Measurements from ENCODE around the gene LAMA2. TPM values are rescaled to one million over a fixed set of nuclear protein-coding genes. Genes with fewer than 3 reads are reported as not detected.

LAMA2 gene
- total and polyA plus RNA-seq, 4 donors: 23.9 to 172 (median 78.5) TPM

DNA sequence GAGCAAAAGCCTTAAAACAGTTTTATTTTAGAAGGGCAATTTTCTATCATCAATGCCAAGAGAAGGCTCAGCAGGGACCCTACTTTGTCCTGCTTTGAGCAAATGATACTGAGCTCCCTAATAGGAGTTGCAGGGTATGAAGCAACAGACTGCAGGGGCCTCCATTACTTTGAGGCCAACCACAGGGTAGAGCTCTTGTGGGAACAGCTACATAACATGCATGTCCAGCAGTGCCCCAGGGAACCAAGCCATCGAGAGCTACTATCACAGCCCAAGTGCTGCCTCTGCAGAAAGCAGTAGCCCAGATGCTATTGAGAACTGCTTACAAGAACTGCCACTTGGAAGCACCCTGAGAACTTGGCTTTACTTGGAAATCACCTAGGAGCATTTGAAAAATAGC lies 222.1 kb downstream of the LAMA2 start:
- no peaks in the 10 kb centered on the region for H3K9me3 ChIP-seq (ENCODE audit: control insufficient read depth, insufficient read depth, low read length)
- H3K27ac ChIP-seq (ENCODE audit: low read depth, low read length): no peak overlapping the region
- no peaks in the 10 kb centered on the region for H3K36me3 ChIP-seq (ENCODE audit: control insufficient read depth, insufficient read depth, low read length)
- H3K4me3 ChIP-seq (ENCODE audit: low read depth, low read length): no peak overlapping the region
- WGBS (ENCODE audit: insufficient coverage): 33% methylated on average over 1 of the region's 1 CpG
- no peaks in the 10 kb centered on the region for H3K27me3 ChIP-seq (ENCODE audit: control insufficient read depth, insufficient read depth, low read length)
- DNase-seq (ENCODE audit: low read depth in 4 of 6, low spot score in 6 of 6): peak in 1 of 6 donors; percentile 60
- H3K4me1 ChIP-seq (ENCODE audit: control insufficient read depth, insufficient read depth, low read length): no peaks in the 10 kb centered on the region

DNA sequence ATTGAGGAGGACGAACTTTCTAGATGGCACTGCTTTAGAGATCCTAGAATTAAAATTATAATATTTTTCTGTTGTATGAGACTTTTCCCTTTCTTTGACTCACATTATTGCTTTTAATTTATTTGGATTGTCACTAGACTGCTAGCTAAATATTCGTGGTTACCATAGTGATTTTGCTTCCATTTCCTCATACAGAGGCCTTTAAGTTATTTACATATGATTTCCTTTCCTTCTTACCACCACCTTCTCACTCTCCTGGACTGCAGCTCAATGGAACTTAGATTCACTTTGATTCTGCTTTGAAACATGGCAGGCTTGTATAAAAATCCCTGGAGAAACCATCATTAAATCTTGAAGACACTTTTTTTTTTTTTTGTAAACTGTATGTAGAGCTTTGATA lies 222.9 kb downstream of the LAMA2 start:
- Histone ChIP-seq H3K4me3 (ENCODE audit: low read depth, low read length) (no peak overlapping the region), H3K27ac (ENCODE audit: low read depth, low read length) (no peak overlapping the region), H3K27me3 (ENCODE audit: control insufficient read depth, insufficient read depth, low read length) (no peaks in the 10 kb centered on the region), H3K36me3 (ENCODE audit: control insufficient read depth, insufficient read depth, low read length) (no peaks in the 10 kb centered on the region), H3K9me3 (ENCODE audit: control insufficient read depth, insufficient read depth, low read length) (no peaks in the 10 kb centered on the region), H3K4me1 (ENCODE audit: control insufficient read depth, insufficient read depth, low read length) (no peaks in the 10 kb centered on the region)
- no peak for DNase-seq (ENCODE audit: low read depth in 4 of 6, low spot score in 6 of 6)
- WGBS (ENCODE audit: insufficient coverage): no CpG with 5 or more reads among the region's 2 CpGs

GRCh38 chr6:129108337-129108736 lies 225.4 kb downstream of the LAMA2 start:
- no peak for DNase-seq (ENCODE audit: low read depth in 4 of 6, low spot score in 6 of 6)
- H3K27ac ChIP-seq (ENCODE audit: low read depth, low read length): no peak overlapping the region
- H3K4me1 ChIP-seq (ENCODE audit: control insufficient read depth, insufficient read depth, low read length): no peaks in the 10 kb centered on the region
- H3K9me3 ChIP-seq (ENCODE audit: control insufficient read depth, insufficient read depth, low read length): no peaks in the 10 kb centered on the region
- no peaks in the 10 kb centered on the region for H3K27me3 ChIP-seq (ENCODE audit: control insufficient read depth, insufficient read depth, low read length)
- H3K36me3 ChIP-seq (ENCODE audit: control insufficient read depth, insufficient read depth, low read length): no peaks in the 10 kb centered on the region
- WGBS (ENCODE audit: insufficient coverage): 0% methylated on average over 1 of the region's 1 CpG
- no peak overlapping the region for H3K4me3 ChIP-seq (ENCODE audit: low read depth, low read length)

- Histone ChIP-seq H3K4me3 (ENCODE audit: low read depth, low read length) (no peak overlapping the region), H3K36me3 (ENCODE audit: control insufficient read depth, insufficient read depth, low read length) (no peaks in the 10 kb centered on the region), H3K9me3 (ENCODE audit: control insufficient read depth, insufficient read depth, low read length) (no peaks in the 10 kb centered on the region), H3K4me1 (ENCODE audit: control insufficient read depth, insufficient read depth, low read length) (no peaks in the 10 kb centered on the region), H3K27ac (ENCODE audit: low read depth, low read length) (no peak overlapping the region), H3K27me3 (ENCODE audit: control insufficient read depth, insufficient read depth, low read length) (no peaks in the 10 kb centered on the region)
- no peak for DNase-seq (ENCODE audit: low read depth in 4 of 6, low spot score in 6 of 6)
- no CpG with 5 or more reads among the region's 1 CpG for WGBS (ENCODE audit: insufficient coverage)
Measured at GRCh38 chr6:129110690-129111343, 227.9 kb downstream of the LAMA2 start.

GRCh38 chr6:129111346-129111745 lies 228.4 kb downstream of the LAMA2 start:
- Histone ChIP-seq H3K36me3 (ENCODE audit: control insufficient read depth, insufficient read depth, low read length) (no peaks in the 10 kb centered on the region), H3K9me3 (ENCODE audit: control insufficient read depth, insufficient read depth, low read length) (no peaks in the 10 kb centered on the region), H3K4me3 (ENCODE audit: low read depth, low read length) (no peak overlapping the region), H3K27ac (ENCODE audit: low read depth, low read length) (no peak overlapping the region), H3K27me3 (ENCODE audit: control insufficient read depth, insufficient read depth, low read length) (no peaks in the 10 kb centered on the region), H3K4me1 (ENCODE audit: control insufficient read depth, insufficient read depth, low read length) (no peaks in the 10 kb centered on the region)
- WGBS (ENCODE audit: insufficient coverage): no CpG with 5 or more reads among the region's 1 CpG
- no peak for DNase-seq (ENCODE audit: low read depth in 4 of 6, low spot score in 6 of 6)

GRCh38 chr6:129111853-129112252 lies 228.9 kb downstream of the LAMA2 start:
- no peaks in the 10 kb centered on the region for H3K27me3 ChIP-seq (ENCODE audit: control insufficient read depth, insufficient read depth, low read length)
- WGBS (ENCODE audit: insufficient coverage): no CpG with 5 or more reads among the region's 1 CpG
- no peaks in the 10 kb centered on the region for H3K9me3 ChIP-seq (ENCODE audit: control insufficient read depth, insufficient read depth, low read length)
- H3K4me3 ChIP-seq (ENCODE audit: low read depth, low read length): no peak overlapping the region
- H3K36me3 ChIP-seq (ENCODE audit: control insufficient read depth, insufficient read depth, low read length): no peaks in the 10 kb centered on the region
- no peak for DNase-seq (ENCODE audit: low read depth in 4 of 6, low spot score in 6 of 6)
- no peaks in the 10 kb centered on the region for H3K4me1 ChIP-seq (ENCODE audit: control insufficient read depth, insufficient read depth, low read length)
- H3K27ac ChIP-seq (ENCODE audit: low read depth, low read length): no peak overlapping the region

DNA sequence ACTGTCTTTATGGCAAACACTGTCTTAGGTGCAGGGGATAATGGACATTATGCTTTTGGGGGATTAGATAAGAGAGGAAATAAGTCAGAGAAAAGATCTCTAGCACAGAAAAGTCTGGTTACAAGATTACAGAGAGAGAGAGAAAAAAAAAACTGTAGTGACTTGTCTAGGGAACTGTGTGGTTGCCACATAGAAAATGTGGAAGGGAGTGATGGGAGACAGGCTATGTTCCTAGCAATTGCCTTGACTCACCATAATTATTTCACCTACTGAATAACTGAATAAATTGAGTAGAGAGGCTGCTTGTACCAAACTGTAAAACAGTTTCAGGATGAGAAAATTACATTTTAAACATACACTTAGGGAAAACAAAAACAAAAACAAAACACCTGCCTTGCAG lies 229.7 kb downstream of the LAMA2 start:
- H3K9me3 ChIP-seq (ENCODE audit: control insufficient read depth, insufficient read depth, low read length): no peaks in the 10 kb centered on the region
- no peaks in the 10 kb centered on the region for H3K27me3 ChIP-seq (ENCODE audit: control insufficient read depth, insufficient read depth, low read length)
- DNase-seq (ENCODE audit: low read depth in 4 of 6, low spot score in 6 of 6): no peak
- no peaks in the 10 kb centered on the region for H3K36me3 ChIP-seq (ENCODE audit: control insufficient read depth, insufficient read depth, low read length)
- H3K27ac ChIP-seq (ENCODE audit: low read depth, low read length): no peak overlapping the region
- no peaks in the 10 kb centered on the region for H3K4me1 ChIP-seq (ENCODE audit: control insufficient read depth, insufficient read depth, low read length)
- no peak overlapping the region for H3K4me3 ChIP-seq (ENCODE audit: low read depth, low read length)

GRCh38 chr6:129113637-129114036 lies 230.7 kb downstream of the LAMA2 start:
- WGBS (ENCODE audit: insufficient coverage): no CpG with 5 or more reads among the region's 1 CpG
- H3K9me3 ChIP-seq (ENCODE audit: control insufficient read depth, insufficient read depth, low read length): no peaks in the 10 kb centered on the region
- no peaks in the 10 kb centered on the region for H3K36me3 ChIP-seq (ENCODE audit: control insufficient read depth, insufficient read depth, low read length)
- H3K27me3 ChIP-seq (ENCODE audit: control insufficient read depth, insufficient read depth, low read length): no peaks in the 10 kb centered on the region
- DNase-seq (ENCODE audit: low read depth in 4 of 6, low spot score in 6 of 6): no peak
- H3K4me1 ChIP-seq (ENCODE audit: control insufficient read depth, insufficient read depth, low read length): no peaks in the 10 kb centered on the region
- H3K4me3 ChIP-seq (ENCODE audit: low read depth, low read length): no peak overlapping the region
- no peak overlapping the region for H3K27ac ChIP-seq (ENCODE audit: low read depth, low read length)

- no peak overlapping the region for H3K27ac ChIP-seq (ENCODE audit: low read depth, low read length)
- no peaks in the 10 kb centered on the region for H3K9me3 ChIP-seq (ENCODE audit: control insufficient read depth, insufficient read depth, low read length)
- H3K4me3 ChIP-seq (ENCODE audit: low read depth, low read length): no peak overlapping the region
- no peaks in the 10 kb centered on the region for H3K27me3 ChIP-seq (ENCODE audit: control insufficient read depth, insufficient read depth, low read length)
- WGBS (ENCODE audit: insufficient coverage): no CpG with 5 or more reads among the region's 5 CpGs
- H3K4me1 ChIP-seq (ENCODE audit: control insufficient read depth, insufficient read depth, low read length): no peaks in the 10 kb centered on the region
- DNase-seq (ENCODE audit: low read depth in 4 of 6, low spot score in 6 of 6): no peak
- H3K36me3 ChIP-seq (ENCODE audit: control insufficient read depth, insufficient read depth, low read length): no peaks in the 10 kb centered on the region
Measured at GRCh38 chr6:129114636-129115391, 231.9 kb downstream of the LAMA2 start.

DNA sequence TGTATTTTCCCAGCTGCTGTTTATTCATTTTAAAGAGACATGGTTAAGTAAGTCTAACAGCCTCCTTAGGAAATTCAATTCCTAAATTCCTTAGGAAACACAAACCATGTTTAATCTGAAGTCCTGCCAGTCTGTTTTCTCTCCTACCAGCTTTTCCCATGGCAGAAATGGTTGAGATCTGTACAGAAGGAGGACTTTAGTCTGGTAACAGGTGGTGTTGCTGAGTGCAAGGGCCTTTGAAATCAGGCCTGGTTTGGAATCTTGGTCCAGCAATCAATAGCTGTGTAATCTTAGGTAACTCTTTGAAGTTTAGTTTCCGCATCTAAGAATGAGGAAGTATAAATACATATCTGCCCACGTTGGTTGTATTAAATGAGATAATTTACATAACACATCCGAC lies 232.5 kb downstream of the LAMA2 start:
- Histone ChIP-seq H3K27ac (ENCODE audit: low read depth, low read length) (no peak overlapping the region), H3K4me1 (ENCODE audit: control insufficient read depth, insufficient read depth, low read length) (no peaks in the 10 kb centered on the region), H3K4me3 (ENCODE audit: low read depth, low read length) (no peak overlapping the region), H3K36me3 (ENCODE audit: control insufficient read depth, insufficient read depth, low read length) (no peaks in the 10 kb centered on the region), H3K27me3 (ENCODE audit: control insufficient read depth, insufficient read depth, low read length) (no peaks in the 10 kb centered on the region), H3K9me3 (ENCODE audit: control insufficient read depth, insufficient read depth, low read length) (no peaks in the 10 kb centered on the region)
- no peak for DNase-seq (ENCODE audit: low read depth in 4 of 6, low spot score in 6 of 6)
- no CpG with 5 or more reads among the region's 3 CpGs for WGBS (ENCODE audit: insufficient coverage)
